Measurements from ENCODE around the gene IL18. TPM values are rescaled to one million over a fixed set of nuclear protein-coding genes. Genes with fewer than 3 reads are reported as not detected.

The IL18 gene
- total and polyA plus RNA-seq, 2 of the 8 experiments (the other 6 are each of a cell fraction or from before 2014, with no cell fraction given), result 0.29 to 0.84 TPM

DNA sequence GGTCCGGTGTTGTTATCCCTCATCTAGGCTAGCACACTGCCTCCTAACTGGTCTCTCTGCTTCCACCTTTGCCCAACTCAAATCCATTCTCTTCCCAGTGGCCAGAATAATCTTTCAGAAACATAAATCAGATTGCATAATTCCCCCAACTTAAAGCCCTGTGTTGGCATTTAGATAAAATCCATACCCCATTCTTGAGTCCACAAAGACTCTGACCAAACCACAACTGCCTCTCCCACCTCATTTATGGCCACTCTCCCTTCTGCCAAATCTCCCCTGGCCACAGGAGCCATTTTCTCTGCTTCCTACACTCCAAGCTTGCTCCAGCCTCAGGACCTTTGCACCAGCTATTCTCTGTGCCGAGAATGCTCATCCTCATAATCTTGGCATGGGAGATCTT, 36.8 kb downstream of the IL18 start:
- Histone ChIP-seq H4K91ac (replicated peaks; ENCODE audit: insufficient read length, low read length) (no peak overlapping the region), H3K18ac (ENCODE audit: extremely low read depth, low read length) (no peak overlapping the region), H3K4me3 (ENCODE audit: extremely low read depth in 1 of 4, insufficient read depth in 2 of 4, low read depth in 3 of 4, low read length in 4 of 4) (no peak overlapping the region), H4K8ac (ENCODE audit: extremely low read depth, insufficient read depth, low read length) (no peak overlapping the region), H2BK15ac (ENCODE audit: low read length) (no peak overlapping the region), H3K14ac (ENCODE audit: insufficient read length) (no peak overlapping the region), H4K20me1 (replicated peaks in 1 of 2; ENCODE audit: control insufficient read depth in 1 of 2, insufficient read depth in 2 of 2, low read length in 2 of 2) (no peaks in the 10 kb centered on the region), H3K36me3 (ENCODE audit: control insufficient read depth in 2 of 4, insufficient read depth in 4 of 4, low read length in 3 of 4) (no peaks in the 10 kb centered on the region), H3K9ac (replicated peaks in 1 of 4; ENCODE audit: extremely low read depth in 1 of 4, low read depth in 3 of 4, low read length in 3 of 4) (no peak overlapping the region), H2BK5ac (ENCODE audit: low read depth, low read length) (no peak overlapping the region), H3K9me3 (ENCODE audit: insufficient read depth in 2 of 2, low read depth in 1 of 2, low read length in 1 of 2) (no peaks in the 10 kb centered on the region), H2BK20ac (ENCODE audit: low read length) (no peak overlapping the region), H3K27me3 (replicated peaks in 1 of 4; ENCODE audit: control insufficient read depth in 3 of 4, extremely low read depth in 1 of 4, insufficient read depth in 3 of 4, low read length in 3 of 4) (no peaks in the 10 kb centered on the region), H2AFZ (ENCODE audit: low read length) (no peak overlapping the region), H3K79me1 (ENCODE audit: low read depth, low read length) (no peaks in the 10 kb centered on the region), H2AK5ac (ENCODE audit: low read depth, low read length) (no peak overlapping the region), H3K79me2 (ENCODE audit: control insufficient read depth in 1 of 2, insufficient read depth in 2 of 2, low read length in 2 of 2) (no peaks in the 10 kb centered on the region), H2BK12ac (ENCODE audit: low read depth, low read length) (no peak overlapping the region), H2BK120ac (replicated peaks; ENCODE audit: low read depth, low read length) (no peak overlapping the region), H3K4ac (replicated peaks; ENCODE audit: insufficient read length, low read depth, low read length) (no peak overlapping the region), H3K56ac (replicated peaks; ENCODE audit: insufficient read length, low read depth, low read length) (no peak overlapping the region), H4K5ac (ENCODE audit: insufficient read length, low read depth, low read length) (no peak overlapping the region), H3K4me1 (replicated peaks in 1 of 4; ENCODE audit: control insufficient read depth in 3 of 4, insufficient read depth in 4 of 4, low read length in 3 of 4) (no peaks in the 10 kb centered on the region), H3K27ac (ENCODE audit: low read depth, low read length) (no peak overlapping the region), H3K23ac (ENCODE audit: insufficient read length) (no peak overlapping the region), H3K23me2 (ENCODE audit: low read depth, low read length) (no peaks in the 10 kb centered on the region; the same call in 1 of the 2 replicates), H3K4me2 (ENCODE audit: insufficient read depth in 1 of 2, low read depth in 2 of 2, low read length in 2 of 2) (no peak overlapping the region)
- ChIA-PET CTCF (ENCODE audit: partially characterized antibody) (interaction anchor here (1.1 to 1.9 kb wide), 4 partner anchors 13 to 96 kb away, joined by 3 to 8 read pairs (median 3); no protein-coding TSS in a partner anchor), POLR2A (ENCODE audit: partially characterized antibody) (no interaction called here)
- WGBS, 2 experiments (ENCODE audit: extremely low coverage in 1 of 2, insufficient coverage in 1 of 2, insufficient read length in 1 of 2, insufficient replicate concordance in 2 of 2, low coverage in 1 of 2, low lambda C conversion rate in 2 of 2, missing lambda C conversion rate in 1 of 2), result 94% methylated on average over 2 of the region's 2 CpGs; no CpG with 5 or more reads in 1 of the 2 experiments
- DNase-seq (ENCODE audit: low read depth in 1 of 2, low spot score in 2 of 2) (no peak), FAIRE-seq (no peak)
- TF ChIP-seq JUN (IDR thresholded peaks at IDR 0.05; ENCODE audit: low read depth, low read length), result no peak

Data from H1 (cell line).